GM23338 (cell line): ENCODE results near the gene THUMPD2. TPM values are rescaled to one million over a fixed set of nuclear protein-coding genes. Genes with fewer than 3 reads are reported as not detected.

Experiments
- ATAC-seq: fragments of 200-7000 bp; cut with Tn5 transposase; 3 replicates; pipeline ENCODE4 v1.9.1; 2020
- DNase-seq: peaks from one replicate; pipeline ENCODE4 v3.0.0-alpha.2; 2015; ENCODE audit warnings: low spot score
- H2AFZ ChIP-seq: fragments of 200-600 bp; sonication (generic); 2 replicates; pipeline ENCODE4 v1.8.0; 2016; ENCODE audit warnings: antibody characterized with exemption, mild to moderate bottlenecking, moderate library complexity
- H3F3A ChIP-seq: fragments of 200-600 bp; sonication (generic); replicated peaks from 2 replicates; pipeline ENCODE4 v1.8.0; 2017; ENCODE audit warnings: antibody characterized with exemption, mixed run types, low read depth
- H3K27ac ChIP-seq: fragments of 200-600 bp; sonication (generic); 2 replicates; pipeline ENCODE4 v1.6.1; 2016; ENCODE audit warnings: low read depth
- H3K27me3 ChIP-seq: fragments of 200-600 bp; sonication (generic); 2 replicates; pipeline ENCODE4 v1.8.0; 2016; ENCODE audit warnings: mild to moderate bottlenecking, mixed run types, moderate library complexity; ENCODE audit not compliant: insufficient read depth
- H3K36me3 ChIP-seq: fragments of 200-600 bp; sonication (generic); 2 replicates; pipeline ENCODE4 v1.8.0; 2016; ENCODE audit warnings: mild to moderate bottlenecking; ENCODE audit not compliant: insufficient read depth
- H3K4me1 ChIP-seq: fragments of 200-600 bp; sonication (generic); 2 replicates; pipeline ENCODE4 v1.8.0; 2016; ENCODE audit warnings: mild to moderate bottlenecking, moderate library complexity; ENCODE audit not compliant: insufficient read depth
- H3K4me2 ChIP-seq: fragments of 200-600 bp; sonication (generic); 2 replicates; pipeline ENCODE4 v1.7.1; 2017; ENCODE audit warnings: mixed run types
- H3K4me3 ChIP-seq: fragments of 200-600 bp; sonication (generic); 2 replicates; pipeline ENCODE4 v1.6.1; 2016; ENCODE audit warnings: mixed run types
- H3K79me2 ChIP-seq: fragments of 200-600 bp; sonication (generic); replicated peaks from 2 replicates; pipeline ENCODE4 v1.8.0; 2017; ENCODE audit warnings: mild to moderate bottlenecking; ENCODE audit not compliant: insufficient read depth
- H3K9me2 ChIP-seq: fragments of 200-600 bp; sonication (generic); 2 replicates; pipeline ENCODE4 v1.8.0; 2017; ENCODE audit not compliant: insufficient read depth
- H4K20me1 ChIP-seq: fragments of 200-600 bp; sonication (generic); replicated peaks from 2 replicates; pipeline ENCODE4 v1.8.0; 2017; ENCODE audit warnings: mild to moderate bottlenecking; ENCODE audit not compliant: insufficient read depth
- H3K27ac Mint-ChIP-seq: 2 replicates; pipeline ENCODE4 v1.8.0; 2020; ENCODE audit warnings: inconsistent platforms, mild to moderate bottlenecking, moderate library complexity, mixed read lengths
- H3K27me3 Mint-ChIP-seq: 3 replicates; pipeline ENCODE4 v1.8.0; 2022; ENCODE audit warnings: low read depth, mild to moderate bottlenecking, moderate library complexity, mixed read lengths, inconsistent platforms; ENCODE audit not compliant: insufficient read depth, poor library complexity
- H3K36me3 Mint-ChIP-seq: 3 replicates; pipeline ENCODE4 v1.8.0; 2021; ENCODE audit warnings: low read depth, mild to moderate bottlenecking, inconsistent platforms, moderate library complexity, mixed read lengths
- H3K4me1 Mint-ChIP-seq: 3 replicates; pipeline ENCODE4 v1.8.0; 2020; ENCODE audit warnings: mild to moderate bottlenecking, inconsistent platforms, mixed read lengths
- H3K4me3 Mint-ChIP-seq: 3 replicates; pipeline ENCODE4 v1.8.0; 2021; ENCODE audit warnings: moderate library complexity, mild to moderate bottlenecking, inconsistent platforms, mixed read lengths
- H3K9me3 Mint-ChIP-seq: 3 replicates; pipeline ENCODE4 v1.8.0; 2020; ENCODE audit warnings: moderate library complexity, mild to moderate bottlenecking, inconsistent platforms, mixed read lengths
- CREB1 ChIP-seq: fragments of 250-450 bp; sonication (Bioruptor Pico); IDR thresholded peaks from 2 replicates; pipeline ENCODE4 v1.5.0; 2020; ENCODE audit warnings: low read depth, mild to moderate bottlenecking, moderate library complexity
- CTCF ChIP-seq, 2 experiments: fragments of 200-600 bp in 1 of 2; sonication (generic) in 1 of 2; conservative IDR thresholded peaks; 2 replicates each; pipeline versions ENCODE4 v1.5.1 to v1.6.1; 2016 to 2017; ENCODE audit warnings: antibody characterized with exemption in 2 of 2, low read depth in 2 of 2, mild to moderate bottlenecking in 2 of 2, moderate library complexity in 1 of 2
- ETS1 ChIP-seq: IDR thresholded peaks from 2 replicates; pipeline ENCODE4 v1.6.1; 2016; ENCODE audit warnings: antibody characterized with exemption
- EZH2 ChIP-seq: fragments of 200-600 bp; sonication (generic); IDR thresholded peaks from one replicate; pipeline ENCODE4 v1.8.0; 2017; ENCODE audit warnings: antibody characterized with exemption, mild to moderate bottlenecking, low read depth; ENCODE audit not compliant: unreplicated experiment
- EZH2phosphoT487 ChIP-seq: fragments of 200-600 bp; sonication (generic); IDR thresholded peaks from one replicate; pipeline ENCODE4 v1.8.1; 2018; ENCODE audit warnings: antibody characterized with exemption; ENCODE audit not compliant: unreplicated experiment
- JUNB ChIP-seq: IDR thresholded peaks from one replicate; pipeline ENCODE4 v1.6.1; 2016; ENCODE audit warnings: antibody characterized with exemption; ENCODE audit not compliant: unreplicated experiment
- NANOG ChIP-seq: IDR thresholded peaks from 2 replicates; pipeline ENCODE4 v1.6.1; 2016; ENCODE audit warnings: antibody characterized with exemption, borderline replicate concordance
- POLR2AphosphoS5 ChIP-seq: IDR thresholded peaks from 2 replicates; pipeline ENCODE4 v1.6.1; 2016; ENCODE audit warnings: antibody characterized with exemption, low read depth
- REST ChIP-seq: IDR thresholded peaks from one replicate; pipeline ENCODE4 v1.6.1; 2018; ENCODE audit warnings: antibody characterized with exemption; ENCODE audit not compliant: unreplicated experiment
- STAT1 ChIP-seq: IDR thresholded peaks from one replicate; pipeline ENCODE4 v1.6.1; 2016; ENCODE audit warnings: antibody characterized with exemption; ENCODE audit not compliant: unreplicated experiment
- ZNF114 ChIP-seq: fragments of 250-450 bp; sonication (Bioruptor Pico); IDR thresholded peaks from 2 replicates; pipeline ENCODE4 v1.5.0; 2020; ENCODE audit warnings: mild to moderate bottlenecking, moderate library complexity
- ZNF331 ChIP-seq: fragments of 250-450 bp; sonication (Bioruptor Pico); IDR thresholded peaks from 2 replicates; pipeline ENCODE4 v1.5.0; 2020; ENCODE audit warnings: low read depth, mild to moderate bottlenecking, moderate library complexity
- ZNF462 ChIP-seq: fragments of 250-450 bp; sonication (Bioruptor Pico); IDR thresholded peaks from 2 replicates; pipeline ENCODE4 v1.5.0; 2020; ENCODE audit warnings: mild to moderate bottlenecking, moderate library complexity
- polyA plus RNA-seq: library from polyadenylated mRNA; unstranded; fragments of >200 nt; fragmentation: Nextera tagmentation; extraction: Ambion mirVana; gene quantifications from 2 replicates; pipeline ENCODE4 v1.2.1, GENCODE V29; 2016
- total RNA-seq: library from RNA; depleted of rRNA; stranded (reverse); fragments of >200 nt; shearing (Covaris generic); gene quantifications from 2 replicates; pipeline ENCODE4 v1.2.3, GENCODE V29; 2014

The THUMPD2 gene
- total and polyA plus RNA-seq, 2 experiments from 2014 or later, result 19.5 to 25.1 TPM

- no peak overlapping the region for H3K27ac Mint-ChIP-seq
- H3K27me3 Mint-ChIP-seq, result peaks cover 3% of the 10 kb centered on the region
- no peak for ATAC-seq
- no peaks in the 10 kb centered on the region for H3K4me1 ChIP-seq
- H3K4me1 Mint-ChIP-seq, result no peaks in the 10 kb centered on the region; the same call in 2 of the 3 replicates
- no peaks in the 10 kb centered on the region for H3K36me3 ChIP-seq
- no peak overlapping the region for H3K4me3 ChIP-seq
- TF ChIP-seq REST (no peak), ZNF331 (CRISPR knock-in tag) (no peak), CREB1 (no peak), EZH2 (no peak), NANOG (no peak), STAT1 (no peak), EZH2phosphoT487 (no peak), ZNF114 (CRISPR knock-in tag) (no peak), CTCF (conservative IDR thresholded peaks at IDR 0.05; ENCODE audit: low read depth in 2 of 2) (no peak), ZNF462 (no peak), JUNB (no peak), POLR2AphosphoS5 (no peak), ETS1 (no peak)
- no peaks in the 10 kb centered on the region; the same call in 2 of the 3 replicates for H3K9me3 Mint-ChIP-seq
- DNase-seq, result no peak
- H3K4me2 ChIP-seq, result no peak overlapping the region
- peaks cover 6% of the 10 kb centered on the region; the same call in 2 of the 3 replicates for H3K36me3 Mint-ChIP-seq
- H3K27me3 ChIP-seq, result no peaks in the 10 kb centered on the region
- no peak overlapping the region for H3K4me3 Mint-ChIP-seq
- no peaks in the 10 kb centered on the region; the same call in 1 of the 2 replicates for H3K9me2 ChIP-seq
- H2AFZ ChIP-seq, result no peak overlapping the region
- no peaks in the 10 kb centered on the region for H3F3A ChIP-seq
- H3K79me2 ChIP-seq, result no peaks in the 10 kb centered on the region
- H4K20me1 ChIP-seq, result no peaks in the 10 kb centered on the region
- H3K27ac ChIP-seq, result no peak overlapping the region
Observed at GRCh38 chr2:39708003-39708402, 71.1 kb downstream of the THUMPD2 start.
